ENCODE data around the gene SESN3.
"Not testable (repeated sequence)": the region's sequence is repeated elsewhere in the genome, so short reads cannot be mapped to it uniquely, and the experiment has no call there.

SESN3 gene, protein sequence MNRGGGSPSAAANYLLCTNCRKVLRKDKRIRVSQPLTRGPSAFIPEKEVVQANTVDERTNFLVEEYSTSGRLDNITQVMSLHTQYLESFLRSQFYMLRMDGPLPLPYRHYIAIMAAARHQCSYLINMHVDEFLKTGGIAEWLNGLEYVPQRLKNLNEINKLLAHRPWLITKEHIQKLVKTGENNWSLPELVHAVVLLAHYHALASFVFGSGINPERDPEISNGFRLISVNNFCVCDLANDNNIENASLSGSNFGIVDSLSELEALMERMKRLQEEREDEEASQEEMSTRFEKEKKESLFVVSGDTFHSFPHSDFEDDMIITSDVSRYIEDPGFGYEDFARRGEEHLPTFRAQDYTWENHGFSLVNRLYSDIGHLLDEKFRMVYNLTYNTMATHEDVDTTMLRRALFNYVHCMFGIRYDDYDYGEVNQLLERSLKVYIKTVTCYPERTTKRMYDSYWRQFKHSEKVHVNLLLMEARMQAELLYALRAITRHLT

DNA sequence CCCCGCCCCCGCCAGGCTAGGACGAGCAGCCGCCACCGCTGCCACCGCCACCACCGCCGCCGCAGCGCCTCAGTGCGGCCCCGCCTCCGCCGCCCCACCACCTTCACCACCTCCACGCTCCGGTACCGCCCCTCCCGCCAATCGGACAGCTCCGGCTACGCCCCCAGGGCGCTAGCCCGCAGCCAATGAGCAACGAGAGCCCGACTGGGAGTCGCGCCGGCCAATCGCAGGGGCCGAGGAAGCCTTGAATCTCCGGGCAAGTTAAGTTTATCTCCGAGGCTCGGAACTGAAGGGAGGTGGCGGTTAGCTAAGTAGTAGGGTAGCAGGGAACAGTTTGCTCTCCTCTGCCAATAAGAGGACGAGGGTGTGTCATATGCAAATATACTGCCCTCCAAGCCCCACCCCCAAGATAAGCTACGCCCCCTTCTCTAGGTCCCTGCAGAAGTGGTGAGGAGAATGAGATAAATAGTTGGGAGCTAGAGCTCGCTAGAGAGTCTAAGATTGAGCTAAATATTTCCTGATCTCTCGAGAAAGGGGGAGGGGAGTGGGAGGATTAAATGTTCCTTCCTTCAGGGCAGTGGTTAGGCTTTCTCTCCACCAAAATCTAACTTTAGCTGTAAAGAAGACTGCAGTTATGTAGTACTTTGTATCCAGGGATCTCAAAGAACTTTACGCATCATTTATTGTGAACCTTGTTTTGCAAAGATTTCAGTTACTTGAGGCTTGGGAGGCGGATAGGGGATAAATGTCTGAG lies at the start of gene SESN3:
TSS of gene SESN3 (minus strand) at position 76 of the 754 bp plus-strand sequence. CDS start 342 bp downstream, outside the sequence.
- peak; percentile 100 for DNase-seq (ENCODE audit: low read depth)

DNA sequence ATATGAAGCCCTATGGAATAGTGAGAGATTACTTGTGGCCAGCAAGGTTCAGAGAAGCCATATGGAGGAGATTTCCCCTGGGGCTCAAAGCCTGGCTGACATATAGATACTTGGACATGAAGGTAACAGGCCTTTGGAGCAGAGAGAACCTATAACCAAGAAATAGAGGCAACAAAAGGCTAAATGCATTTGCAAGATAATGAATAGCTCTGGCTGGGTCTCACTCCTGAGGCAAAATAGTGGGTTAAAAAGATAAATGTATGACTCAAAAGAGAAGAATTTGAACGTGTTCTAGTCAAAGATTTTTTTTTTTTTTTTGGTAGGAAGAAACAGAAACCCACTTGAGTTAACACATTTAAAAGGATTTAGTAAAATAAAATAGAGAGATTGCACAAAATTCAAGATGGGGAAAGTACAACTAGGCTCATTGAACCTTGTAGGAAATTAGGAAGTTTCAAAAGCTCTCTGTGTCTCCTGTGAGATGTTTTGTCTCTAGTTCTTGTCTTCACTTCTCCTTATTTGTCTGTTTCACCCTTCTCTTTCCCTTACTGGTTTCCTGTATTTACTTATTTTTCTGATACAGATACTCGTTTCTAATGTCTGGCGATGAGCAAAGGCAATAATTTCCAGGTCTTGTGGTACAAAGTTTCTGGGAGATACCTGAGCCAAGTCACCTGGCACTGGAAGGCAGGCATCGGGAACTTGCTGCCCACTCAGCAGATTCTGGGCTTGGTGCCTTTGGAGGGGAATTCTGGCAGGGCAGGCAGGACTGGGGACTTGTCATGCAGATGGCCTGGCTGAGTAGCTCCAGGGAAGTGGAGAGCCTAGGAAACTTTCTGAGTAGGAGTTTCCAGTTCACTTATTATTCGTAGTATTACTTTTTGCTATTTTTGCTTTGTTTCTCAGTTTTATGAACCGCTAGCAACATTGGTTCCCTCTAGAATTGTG lies 49.2 kb upstream of the SESN3 start:
- no peak for DNase-seq (ENCODE audit: low read depth)

DNA sequence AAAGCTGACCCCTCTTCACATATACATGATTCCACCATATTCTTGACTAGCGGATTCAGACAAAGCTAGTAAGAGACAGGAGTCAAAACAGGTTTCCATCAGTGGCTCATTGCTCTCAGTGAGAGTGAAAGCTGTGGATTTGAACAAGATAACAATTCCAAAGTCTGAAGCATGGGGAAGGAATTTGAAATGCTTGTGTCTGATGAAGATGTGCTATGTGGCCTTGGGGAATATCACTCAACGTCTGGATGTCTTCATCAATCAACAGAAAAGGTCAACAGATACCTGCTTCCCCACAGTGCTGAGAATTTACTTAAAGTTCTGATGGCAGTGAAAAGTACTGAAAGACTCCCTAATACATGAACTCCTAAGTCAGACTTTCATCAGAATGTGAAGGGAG lies 46.9 kb upstream of the SESN3 start:
- DNase-seq (ENCODE audit: low read depth): no peak

DNA sequence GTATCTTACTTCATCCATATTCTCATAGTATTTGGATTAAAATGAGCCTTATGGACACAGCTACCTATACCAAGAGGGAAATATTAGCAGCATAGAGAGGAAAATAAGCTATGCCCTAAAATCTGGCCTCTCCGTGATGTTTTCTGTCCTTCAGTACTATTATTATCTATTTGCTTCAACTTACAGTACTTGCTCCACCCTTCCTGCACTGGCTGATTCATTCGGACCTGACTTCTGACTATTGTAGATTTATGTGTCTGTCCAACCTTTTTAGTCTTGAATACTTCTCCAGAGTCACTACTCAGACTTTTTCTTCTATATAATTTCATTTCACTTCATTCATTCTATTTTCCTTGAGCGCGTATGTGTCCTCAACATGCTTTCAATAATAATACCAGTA lies 45.1 kb upstream of the SESN3 start:
- DNase-seq (ENCODE audit: low read depth): no peak

DNA sequence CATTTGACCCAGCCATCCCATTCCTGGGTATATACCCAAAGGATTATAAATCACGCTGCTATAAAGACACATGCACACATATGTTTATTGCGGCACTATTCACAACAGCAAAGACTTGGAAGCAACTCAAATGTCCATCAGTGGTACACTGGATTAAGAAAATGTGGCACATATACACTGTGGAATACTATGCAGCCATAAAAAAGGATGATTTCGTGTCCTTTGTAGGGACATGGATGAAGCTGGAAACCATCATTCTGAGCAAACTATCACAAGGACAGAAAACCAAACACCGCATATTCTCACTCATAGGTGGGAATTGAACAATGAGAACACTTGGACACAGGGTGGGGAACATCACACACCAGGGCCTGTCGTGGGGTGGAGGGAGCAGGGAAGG lies 42.6 kb upstream of the SESN3 start:
- DNase-seq (ENCODE audit: low read depth): not testable (repeated sequence)

DNA sequence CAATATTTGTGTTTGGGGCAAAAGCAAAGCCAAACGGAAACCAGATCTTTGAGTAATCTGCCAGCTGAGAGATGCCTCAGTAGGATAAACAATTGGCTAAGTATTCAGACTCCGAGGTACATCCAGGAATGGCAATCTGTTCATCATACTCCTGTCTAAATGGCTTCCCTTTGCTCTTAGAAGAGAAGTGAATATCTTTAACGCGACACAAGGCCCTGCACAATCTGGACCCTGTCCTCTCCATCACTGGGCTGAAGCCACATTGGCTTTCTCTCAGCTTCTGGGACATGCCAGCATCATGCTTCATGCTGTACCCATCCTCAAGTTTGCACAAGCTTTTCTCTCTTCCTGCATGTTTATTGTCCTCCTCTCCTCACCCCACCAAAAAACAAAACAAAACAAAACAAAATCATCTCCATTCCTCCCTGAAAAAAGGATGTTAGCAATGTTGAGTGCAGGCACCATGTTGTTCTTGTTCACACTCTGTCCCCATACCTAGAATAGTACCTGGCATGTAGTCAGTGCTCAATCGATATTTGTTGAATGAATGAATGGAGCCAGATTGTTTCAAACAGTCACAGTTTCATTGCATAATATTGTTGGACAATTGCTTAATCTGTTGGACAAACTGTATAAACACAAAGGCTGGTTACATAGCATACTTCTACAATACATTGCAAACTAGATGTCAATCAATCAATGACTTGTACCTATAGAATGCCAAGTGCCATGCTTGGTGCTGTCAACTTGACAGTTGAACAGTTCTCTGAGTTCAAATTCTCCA lies 38.2 kb upstream of the SESN3 start:
- DNase-seq (ENCODE audit: low read depth): no peak

DNA sequence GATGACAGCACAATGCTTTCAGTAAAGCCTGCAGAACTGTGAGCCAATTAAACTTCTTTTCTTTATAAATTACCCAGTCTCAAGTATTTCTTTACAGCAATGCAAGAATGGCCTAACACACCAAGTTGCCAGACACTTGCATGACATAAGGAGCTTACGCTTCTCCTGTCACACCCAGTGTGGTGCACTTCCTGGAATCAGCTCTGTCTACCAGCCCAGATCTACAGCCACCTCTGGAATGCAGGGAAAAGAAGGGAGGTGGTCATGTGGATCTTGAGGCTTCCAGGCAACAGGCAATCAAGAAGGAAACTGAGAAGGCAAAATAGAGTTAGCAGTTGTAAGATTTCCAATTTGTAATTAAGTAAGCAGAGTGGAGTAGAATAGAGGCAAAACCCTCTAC lies 37.4 kb upstream of the SESN3 start:
- DNase-seq (ENCODE audit: low read depth): peak; percentile 15

DNA sequence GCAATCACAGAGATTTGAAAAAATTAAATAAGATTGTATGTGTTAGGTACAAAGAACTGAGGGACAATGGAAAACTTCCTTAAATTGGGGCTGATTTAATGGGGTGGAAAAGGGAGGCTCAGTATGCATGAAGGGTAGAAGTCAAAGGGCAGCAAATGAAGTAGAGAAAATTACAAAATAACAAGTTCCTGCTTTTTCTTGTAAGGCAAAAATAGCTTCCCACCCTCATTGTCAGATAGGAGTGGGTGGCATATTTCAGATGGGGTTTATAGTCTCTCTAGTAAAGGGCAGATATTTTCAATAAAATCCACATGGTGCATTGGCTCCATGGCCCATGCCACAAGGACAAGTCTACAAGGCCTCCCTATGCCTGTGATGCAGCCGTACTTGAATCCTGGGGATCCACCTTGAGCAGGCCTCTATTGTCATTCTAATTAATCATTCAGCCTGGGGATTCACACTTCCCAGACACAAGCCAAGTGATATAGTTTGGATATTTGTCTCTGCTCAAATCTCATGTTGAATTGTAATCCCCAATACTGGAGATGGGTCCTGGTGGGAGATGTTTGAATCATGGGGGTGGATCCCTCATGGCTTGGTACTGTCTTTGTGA lies 36.7 kb upstream of the SESN3 start:
- DNase-seq (ENCODE audit: low read depth): no peak

DNA sequence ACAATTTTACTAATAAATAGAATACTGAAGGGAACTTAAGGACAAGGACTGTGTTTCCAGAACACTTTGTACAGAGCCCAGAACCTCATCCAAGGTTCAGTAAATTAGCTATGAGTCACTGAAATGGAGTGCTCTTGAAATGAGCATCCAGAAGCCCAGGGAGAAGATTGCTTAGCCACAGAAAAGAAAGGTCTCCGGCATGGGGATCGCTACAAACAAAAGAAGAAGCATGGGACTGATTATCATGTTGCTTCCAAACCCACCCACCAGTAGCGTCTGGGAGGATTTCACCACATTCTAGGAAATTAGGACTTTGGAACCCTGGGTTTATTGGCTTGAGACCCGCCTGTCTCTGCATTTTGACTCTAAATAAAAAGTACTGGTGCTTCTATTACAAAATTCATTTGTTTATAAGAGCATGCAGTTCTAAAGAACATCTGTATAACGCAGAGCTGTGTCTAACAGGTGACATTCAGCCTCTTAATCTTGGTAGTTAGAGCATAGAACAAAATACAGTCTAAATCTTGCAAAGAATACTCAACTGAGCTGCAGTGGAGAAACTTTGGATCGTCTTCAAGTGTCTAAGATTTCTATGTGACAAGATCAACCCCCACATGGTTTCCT lies 35.9 kb upstream of the SESN3 start:
- DNase-seq (ENCODE audit: low read depth): peak; percentile 77

DNA sequence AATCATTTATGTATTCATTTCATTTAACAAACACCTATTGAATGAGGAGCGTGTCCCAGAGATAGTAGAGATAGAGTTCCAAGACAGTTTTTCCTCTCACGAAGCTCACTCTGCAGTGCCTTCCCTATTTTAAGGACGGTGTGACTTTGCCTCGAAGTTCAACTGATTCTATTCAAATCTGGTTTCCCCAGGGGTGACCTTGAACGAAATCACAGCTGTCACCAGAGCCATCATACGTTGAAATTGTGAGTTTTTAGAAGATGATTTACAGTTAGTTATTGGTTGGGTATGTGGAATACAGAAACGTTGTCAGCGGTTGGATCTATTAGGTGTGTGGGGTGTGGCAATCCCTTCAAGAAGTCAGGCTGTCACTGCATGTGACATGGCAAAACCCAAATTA lies 33.9 kb upstream of the SESN3 start:
- no peak for DNase-seq (ENCODE audit: low read depth)

DNA sequence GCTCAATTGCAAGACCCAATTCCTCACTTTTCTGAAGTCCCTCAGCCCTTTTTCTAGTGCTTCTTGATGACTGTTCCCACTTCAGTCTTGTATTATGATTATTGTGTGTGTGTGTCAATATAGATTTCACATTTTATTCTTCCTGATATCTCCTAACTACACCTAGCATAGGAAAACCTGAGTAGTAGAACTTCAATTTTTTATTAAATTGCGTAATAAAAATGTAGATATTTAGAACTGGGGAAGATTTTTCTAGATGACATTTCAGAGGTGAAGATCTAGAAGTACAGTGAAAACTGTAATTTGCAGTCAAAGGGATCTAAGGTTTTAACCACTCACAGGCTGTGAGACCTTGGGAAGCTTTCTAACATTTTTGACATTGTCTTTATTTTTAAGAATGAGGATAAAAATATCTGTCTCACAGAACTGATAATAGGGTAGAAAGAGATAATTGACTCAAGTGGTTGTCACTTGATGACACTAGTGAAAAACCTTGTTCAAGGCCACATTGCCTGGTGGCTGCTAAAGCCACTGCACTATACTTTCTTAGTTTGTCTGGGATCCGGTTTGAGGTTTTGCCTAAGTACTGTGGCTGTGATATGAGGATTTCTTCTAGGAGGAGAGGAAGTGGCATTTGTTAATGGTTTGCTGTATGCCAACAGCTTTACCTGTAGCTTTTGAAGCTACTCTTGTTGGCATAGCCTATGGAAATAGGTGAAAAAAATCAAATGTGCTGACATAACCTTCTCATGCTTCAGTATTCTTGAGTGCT lies 32.2 kb upstream of the SESN3 start:
- DNase-seq (ENCODE audit: low read depth): no peak

DNA sequence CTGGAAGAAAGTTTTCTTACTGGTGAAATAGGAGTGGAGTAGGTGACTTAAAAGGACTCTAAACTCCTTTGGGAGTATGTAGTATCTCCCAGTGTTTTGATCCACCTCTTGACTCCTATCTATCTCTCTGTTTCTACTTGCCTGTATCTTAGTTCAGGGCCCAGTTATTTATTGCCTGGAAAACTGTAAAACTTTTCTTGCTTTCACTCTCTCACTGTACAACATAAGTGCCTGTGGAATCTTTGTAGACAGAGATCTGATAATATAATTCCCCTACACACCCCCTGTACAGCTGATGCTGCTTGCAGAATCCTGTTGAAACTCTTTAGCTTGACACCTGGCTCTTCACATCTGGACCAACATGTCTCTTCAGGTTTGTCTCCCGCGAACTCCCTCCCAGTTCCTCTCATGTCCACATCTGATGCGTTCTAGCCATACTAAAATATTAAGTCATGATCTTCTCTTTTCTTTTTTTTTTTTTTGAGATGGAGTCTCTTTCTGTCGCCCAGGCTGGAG lies 26.5 kb upstream of the SESN3 start:
- no peak for DNase-seq (ENCODE audit: low read depth)

DNA sequence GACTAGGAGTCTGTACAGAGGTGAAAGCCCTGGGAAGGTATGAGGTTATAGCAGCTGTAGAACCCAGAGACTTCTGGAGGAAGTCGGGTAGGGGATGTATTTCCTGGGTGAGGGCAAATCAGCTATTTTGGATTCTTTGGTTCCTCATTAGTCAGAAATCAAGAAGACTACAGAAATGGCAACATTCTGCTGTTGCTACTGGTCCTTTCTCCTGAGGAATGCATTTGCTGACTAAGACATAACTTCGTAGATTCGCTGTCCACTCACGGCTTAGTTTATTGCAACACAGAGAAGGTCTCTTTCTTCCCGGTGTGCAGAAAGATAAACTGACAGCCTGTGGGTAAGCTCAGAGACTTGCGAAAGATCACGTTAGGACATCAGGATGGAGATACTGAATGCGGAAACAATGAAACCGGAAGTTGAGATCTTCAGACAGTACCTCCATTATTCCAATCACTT lies 25.3 kb upstream of the SESN3 start:
- DNase-seq (ENCODE audit: low read depth): peak; percentile 23

DNA sequence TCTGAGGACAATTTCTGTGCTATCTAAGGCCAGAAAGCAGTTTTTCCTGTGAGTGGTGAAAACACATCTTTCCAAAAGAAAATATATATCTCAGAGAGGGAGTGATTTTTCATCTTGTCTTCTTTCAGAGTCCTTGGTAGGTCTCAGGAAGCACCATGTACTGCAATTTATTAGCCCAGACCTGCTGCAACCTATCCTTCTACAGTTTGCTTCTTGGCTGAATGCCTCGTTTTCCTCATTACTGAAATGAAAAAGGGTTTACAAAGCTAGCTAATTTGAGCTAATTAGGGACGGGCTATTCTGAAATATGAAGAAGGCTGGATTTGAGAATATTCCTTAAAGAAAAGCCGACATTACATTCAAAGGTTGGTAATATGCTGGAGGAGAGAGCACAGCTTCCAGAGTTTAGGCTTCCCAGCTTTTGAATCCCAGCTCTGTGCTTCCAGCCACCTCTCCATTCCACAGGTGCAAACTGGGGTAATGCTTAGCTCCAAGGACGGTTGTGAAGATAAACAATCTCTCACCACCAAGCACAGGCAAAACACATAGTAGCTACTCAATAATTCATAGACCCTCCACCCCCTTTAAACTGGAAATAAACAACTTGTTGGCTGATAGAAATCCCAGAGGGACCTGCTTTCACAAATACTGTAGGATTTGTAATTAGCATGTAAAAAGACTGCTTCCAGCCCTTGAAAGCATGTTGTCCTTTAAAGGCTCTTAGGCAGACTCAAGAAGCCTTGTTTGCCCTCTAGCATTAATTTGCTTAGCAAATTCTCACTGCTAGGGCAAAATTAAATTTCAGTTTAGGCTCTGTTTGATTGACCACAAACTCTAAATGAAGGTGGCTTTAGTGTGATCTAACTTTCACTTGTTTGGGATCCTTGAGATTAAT lies 24.5 kb upstream of the SESN3 start:
- DNase-seq (ENCODE audit: low read depth): no peak

DNA sequence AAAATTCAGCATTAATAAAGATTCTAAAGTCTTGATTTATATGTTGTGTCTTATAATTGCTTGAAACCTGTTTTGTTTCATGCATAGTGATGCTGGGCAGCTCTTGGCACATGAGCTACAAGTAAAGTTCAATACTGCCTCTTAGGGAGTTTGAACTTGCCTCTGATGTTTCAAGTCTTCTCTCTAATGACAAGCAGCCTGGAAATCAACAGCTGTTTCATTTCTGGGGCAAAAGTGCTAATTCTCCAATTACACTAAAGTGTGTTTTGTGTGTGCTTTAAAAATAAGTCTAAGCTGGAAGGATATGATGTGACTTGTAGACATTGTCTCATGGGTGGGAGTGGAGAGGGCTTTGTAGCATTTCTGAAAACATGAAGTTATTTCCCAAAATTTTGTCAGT lies 23.7 kb upstream of the SESN3 start:
- DNase-seq (ENCODE audit: low read depth): no peak

DNA sequence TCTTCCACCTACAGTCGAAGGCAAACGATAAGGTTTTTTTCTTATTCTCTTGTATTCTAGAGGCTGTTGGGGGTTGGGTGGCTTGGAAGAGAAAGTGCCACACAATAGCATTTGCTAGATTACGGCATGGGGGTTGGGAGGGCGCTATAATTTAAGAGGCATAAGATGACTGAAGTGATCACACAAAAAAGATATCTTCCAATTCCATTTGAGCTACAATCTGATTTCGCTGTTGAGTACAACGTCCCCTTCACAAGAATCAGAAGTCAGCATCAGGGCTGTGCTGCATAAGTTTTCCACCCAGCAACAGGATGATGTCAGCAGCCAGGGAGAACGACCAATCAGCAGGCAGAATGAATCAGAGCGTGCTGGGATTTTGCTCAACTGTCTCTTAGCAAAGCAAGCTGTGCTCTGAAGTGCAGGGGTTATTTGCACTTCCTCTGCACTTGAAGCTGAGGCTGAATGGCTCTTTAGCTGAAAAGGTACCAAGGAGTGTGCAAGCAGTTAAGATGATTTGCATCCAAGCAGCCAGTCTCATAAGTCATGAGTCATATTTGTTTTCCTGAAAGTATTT lies 23.2 kb upstream of the SESN3 start:
- peak; percentile 84 for DNase-seq (ENCODE audit: low read depth)

DNA sequence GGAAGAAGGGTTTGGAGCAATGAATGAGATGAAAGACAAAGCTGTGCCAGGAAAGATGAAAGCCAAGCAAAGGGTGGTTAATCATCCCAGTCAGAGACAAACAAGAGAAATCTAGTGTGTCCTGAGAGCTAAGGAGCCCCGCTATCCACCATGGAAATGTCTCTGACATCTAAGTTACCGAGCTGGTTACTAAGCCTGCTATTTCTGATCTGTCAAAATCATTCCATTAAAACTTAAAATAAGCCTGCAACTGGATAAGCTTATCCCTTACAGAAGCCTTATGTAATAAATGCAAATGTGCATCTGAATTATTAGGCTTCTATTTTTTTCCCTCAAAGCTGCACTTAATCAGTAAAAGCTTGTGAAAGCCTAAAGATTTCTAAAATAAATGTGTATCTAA lies 22.1 kb upstream of the SESN3 start:
- no peak for DNase-seq (ENCODE audit: low read depth)

DNA sequence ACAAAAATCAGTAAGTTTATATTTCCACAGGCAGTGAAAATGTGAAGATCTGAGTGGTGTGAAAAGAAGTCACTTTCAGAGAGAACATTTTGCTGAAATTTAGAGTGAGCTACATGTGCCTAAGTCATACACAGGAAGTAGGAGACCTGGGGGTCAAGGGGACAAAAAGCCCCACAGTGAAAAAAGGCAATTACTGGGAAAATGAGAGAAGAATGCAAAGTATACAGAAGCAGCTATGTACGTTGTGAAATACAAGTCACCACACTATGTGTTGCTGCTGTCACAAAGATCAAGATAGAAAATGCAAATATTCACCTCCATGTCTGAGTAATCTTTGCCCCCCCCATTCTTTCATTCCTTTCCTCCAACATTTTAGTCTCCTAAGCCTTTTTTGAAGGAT lies 21.6 kb upstream of the SESN3 start:
- DNase-seq (ENCODE audit: low read depth): no peak
